BE2C (cell line): Measurements from ENCODE around the gene MCM5.
"Not testable (repeated sequence)": the region's sequence is repeated elsewhere in the genome, so short reads cannot be mapped to it uniquely, and the experiment has no call there.

Source experiments
- DNase-seq: peaks from one replicate; pipeline ENCODE4 v3.0.0-alpha.2; 2020
- H3K27me3 ChIP-seq: fragments of 250-450 bp; sonication (Bioruptor Pico); 2 replicates; pipeline ENCODE4 v1.5.1; 2020; ENCODE audit warnings: mild to moderate bottlenecking
- H3K36me3 ChIP-seq: fragments of 250-450 bp; sonication (Bioruptor Pico); 2 replicates; pipeline ENCODE4 v1.5.1; 2020; ENCODE audit warnings: mild to moderate bottlenecking
- H3K4me1 ChIP-seq: fragments of 250-450 bp; sonication (Bioruptor Pico); 2 replicates; pipeline ENCODE4 v1.5.1; 2020
- H3K4me3 ChIP-seq: 2 replicates; pipeline ENCODE4 v1.5.1; 2011; ENCODE audit warnings: low read depth, low read length
- H3K9me3 ChIP-seq: fragments of 250-450 bp; sonication (Bioruptor Pico); 2 replicates; pipeline ENCODE4 v1.5.1; 2020
- CTCF ChIP-seq: IDR thresholded peaks from 2 replicates; pipeline ENCODE4 v1.5.1; 2012; ENCODE audit warnings: mild to moderate bottlenecking, low read depth, low read length

MCM5 gene

GRCh38 chr22:35457729-35458546 is 58.0 kb downstream of the MCM5 start:
- H3K36me3 ChIP-seq: no peaks in the 10 kb centered on the region
- no peaks in the 10 kb centered on the region for H3K27me3 ChIP-seq
- TF ChIP-seq CTCF: no peak
- H3K4me1 ChIP-seq: peaks cover 6% of the 10 kb centered on the region
- no peak for DNase-seq
- H3K4me3 ChIP-seq: no peak overlapping the region
- no peaks in the 10 kb centered on the region for H3K9me3 ChIP-seq

GRCh38 chr22:35458547-35459422 is 58.8 kb downstream of the MCM5 start:
- no peaks in the 10 kb centered on the region for H3K9me3 ChIP-seq
- TF ChIP-seq CTCF: no peak
- DNase-seq: no peak
- H3K27me3 ChIP-seq: no peaks in the 10 kb centered on the region
- H3K4me3 ChIP-seq: no peak overlapping the region
- no peaks in the 10 kb centered on the region; the same call in 1 of the 2 replicates for H3K4me1 ChIP-seq
- no peaks in the 10 kb centered on the region for H3K36me3 ChIP-seq

GRCh38 chr22:35459423-35459894 is 59.5 kb downstream of the MCM5 start:
- DNase-seq: no peak
- H3K4me3 ChIP-seq: no peak overlapping the region
- no peaks in the 10 kb centered on the region for H3K27me3 ChIP-seq
- no peak for TF ChIP-seq CTCF
- H3K9me3 ChIP-seq: no peaks in the 10 kb centered on the region
- no peaks in the 10 kb centered on the region for H3K36me3 ChIP-seq
- no peaks in the 10 kb centered on the region; the same call in 1 of the 2 replicates for H3K4me1 ChIP-seq

GRCh38 chr22:35459976-35460375 is 60.0 kb downstream of the MCM5 start:
- not testable (repeated sequence) for DNase-seq, H3K4me3 ChIP-seq, H3K9me3 ChIP-seq, H3K36me3 ChIP-seq, H3K27me3 ChIP-seq, H3K4me1 ChIP-seq

- no peaks in the 10 kb centered on the region for H3K9me3 ChIP-seq
- H3K4me1 ChIP-seq: no peaks in the 10 kb centered on the region; the same call in 1 of the 2 replicates
- H3K4me3 ChIP-seq: no peak overlapping the region
- no peaks in the 10 kb centered on the region for H3K27me3 ChIP-seq
- no peak for TF ChIP-seq CTCF
- no peak for DNase-seq
- no peaks in the 10 kb centered on the region for H3K36me3 ChIP-seq
These were observed 60.7 kb downstream of the MCM5 start for GRCh38 chr22:35460688-35461087.

- Histone ChIP-seq H3K27me3 (no peaks in the 10 kb centered on the region), H3K9me3 (no peaks in the 10 kb centered on the region), H3K4me3 (no peak overlapping the region), H3K4me1 (peaks cover 2% of the 10 kb centered on the region), H3K36me3 (no peaks in the 10 kb centered on the region)
- DNase-seq: no peak
- no peak for TF ChIP-seq CTCF
These were observed 62.7 kb downstream of the MCM5 start for GRCh38 chr22:35462498-35463230.
